ENCODE measurements around the gene CFB. TPM values are rescaled to one million over a fixed set of nuclear protein-coding genes. Genes with fewer than 3 reads are reported as not detected.

CFB gene
- total and polyA plus RNA-seq, 9 of the 15 experiments (the other 6 are each of a cell fraction or from before 2014, with no cell fraction given) = 0.08 to 0.91 (median 0.22) TPM; not detected in 4

DNA sequence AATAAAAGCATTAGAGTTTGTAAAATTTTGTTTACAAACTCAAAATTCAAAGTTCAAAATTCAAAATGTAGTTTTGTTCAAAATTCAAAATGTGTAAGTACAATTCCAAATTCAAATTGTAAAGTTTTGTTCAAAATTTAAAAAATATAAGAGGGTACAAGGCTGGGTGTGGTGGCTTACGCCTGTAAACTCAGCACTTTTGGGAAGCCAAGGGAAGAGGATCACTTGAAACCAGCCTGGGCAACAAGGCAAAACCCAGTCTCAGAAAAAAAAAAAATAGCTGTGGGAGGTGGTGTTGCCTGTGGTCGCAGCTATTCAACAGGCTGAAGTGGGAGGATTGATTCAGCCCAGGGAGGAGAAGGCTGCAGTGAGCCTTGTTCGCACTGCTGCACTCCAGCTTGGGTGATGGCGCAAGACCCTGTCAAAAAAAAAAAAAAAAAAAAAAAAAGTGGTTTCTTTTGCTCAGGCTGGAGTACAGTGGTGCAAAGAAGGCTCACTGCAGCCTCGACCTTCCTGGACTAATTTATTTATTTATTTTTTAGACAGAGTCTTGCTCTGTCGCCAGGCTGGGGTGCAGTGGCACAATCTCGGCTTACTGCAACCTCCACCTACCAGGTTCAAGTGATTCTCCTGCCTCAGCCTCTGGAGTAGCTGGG, 38.6 kb upstream of the CFB start (continued):
- TF ChIP-seq CBX2 (IDR thresholded peaks at IDR 0.05; ENCODE audit: insufficient read depth, low read length, poor library complexity, severe bottlenecking) (no peak), ZNF436 (CRISPR knock-in tag; IDR thresholded peaks at IDR 0.05) (no peak), CBX5 (IDR thresholded peaks at IDR 0.05; ENCODE audit: borderline replicate concordance, low read depth) (no peak), KLF16 (IDR thresholded peaks at IDR 0.05) (peak; percentile 30; the same call in 1 of the 2 replicates), CEBPG (CRISPR knock-in tag; IDR thresholded peaks at IDR 0.05) (peak; percentile 74), CEBPG (tag; conservative IDR thresholded peaks at IDR 0.05 in 1 of 2, IDR thresholded peaks at IDR 0.05 in 1 of 2) (peak; percentile 76 to 77), HDAC6 (IDR thresholded peaks at IDR 0.05; ENCODE audit: low read depth, low read length) (no peak), ZNF324 (CRISPR knock-in tag; IDR thresholded peaks at IDR 0.05) (no peak), ZFX (CRISPR knock-in tag; IDR thresholded peaks at IDR 0.05) (no peak), BACH1 (tag; IDR thresholded peaks at IDR 0.05) (no peak), ZBTB7A (IDR thresholded peaks at IDR 0.05; ENCODE audit: borderline replicate concordance, control insufficient read depth, low read depth, low read length) (0 out of 2 replicates have a peak, but pooled peaks have one; percentile 30), MYBL2 (IDR thresholded peaks at IDR 0.05; ENCODE audit: low read depth) (no peak), MYBL2 (CRISPR knock-in tag; IDR thresholded peaks at IDR 0.05; ENCODE audit: borderline replicate concordance) (no peak), TCF3 (CRISPR knock-in tag; IDR thresholded peaks at IDR 0.05) (no peak), ZNF766 (CRISPR knock-in tag; conservative IDR thresholded peaks at IDR 0.05) (peak; percentile 95), ILK (tag; IDR thresholded peaks at IDR 0.05; ENCODE audit: borderline replicate concordance, low read depth) (no peak), NFYB (IDR thresholded peaks at IDR 0.05; ENCODE audit: extremely low read depth, insufficient read length) (no peak)
- TF ChIP-seq, protein P1, sequence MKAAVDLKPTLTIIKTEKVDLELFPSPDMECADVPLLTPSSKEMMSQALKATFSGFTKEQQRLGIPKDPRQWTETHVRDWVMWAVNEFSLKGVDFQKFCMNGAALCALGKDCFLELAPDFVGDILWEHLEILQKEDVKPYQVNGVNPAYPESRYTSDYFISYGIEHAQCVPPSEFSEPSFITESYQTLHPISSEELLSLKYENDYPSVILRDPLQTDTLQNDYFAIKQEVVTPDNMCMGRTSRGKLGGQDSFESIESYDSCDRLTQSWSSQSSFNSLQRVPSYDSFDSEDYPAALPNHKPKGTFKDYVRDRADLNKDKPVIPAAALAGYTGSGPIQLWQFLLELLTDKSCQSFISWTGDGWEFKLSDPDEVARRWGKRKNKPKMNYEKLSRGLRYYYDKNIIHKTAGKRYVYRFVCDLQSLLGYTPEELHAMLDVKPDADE (conservative IDR thresholded peaks at IDR 0.05; ENCODE audit: control insufficient read depth, low read depth, low read length) = no peak
- TF ChIP-seq, protein P2, sequence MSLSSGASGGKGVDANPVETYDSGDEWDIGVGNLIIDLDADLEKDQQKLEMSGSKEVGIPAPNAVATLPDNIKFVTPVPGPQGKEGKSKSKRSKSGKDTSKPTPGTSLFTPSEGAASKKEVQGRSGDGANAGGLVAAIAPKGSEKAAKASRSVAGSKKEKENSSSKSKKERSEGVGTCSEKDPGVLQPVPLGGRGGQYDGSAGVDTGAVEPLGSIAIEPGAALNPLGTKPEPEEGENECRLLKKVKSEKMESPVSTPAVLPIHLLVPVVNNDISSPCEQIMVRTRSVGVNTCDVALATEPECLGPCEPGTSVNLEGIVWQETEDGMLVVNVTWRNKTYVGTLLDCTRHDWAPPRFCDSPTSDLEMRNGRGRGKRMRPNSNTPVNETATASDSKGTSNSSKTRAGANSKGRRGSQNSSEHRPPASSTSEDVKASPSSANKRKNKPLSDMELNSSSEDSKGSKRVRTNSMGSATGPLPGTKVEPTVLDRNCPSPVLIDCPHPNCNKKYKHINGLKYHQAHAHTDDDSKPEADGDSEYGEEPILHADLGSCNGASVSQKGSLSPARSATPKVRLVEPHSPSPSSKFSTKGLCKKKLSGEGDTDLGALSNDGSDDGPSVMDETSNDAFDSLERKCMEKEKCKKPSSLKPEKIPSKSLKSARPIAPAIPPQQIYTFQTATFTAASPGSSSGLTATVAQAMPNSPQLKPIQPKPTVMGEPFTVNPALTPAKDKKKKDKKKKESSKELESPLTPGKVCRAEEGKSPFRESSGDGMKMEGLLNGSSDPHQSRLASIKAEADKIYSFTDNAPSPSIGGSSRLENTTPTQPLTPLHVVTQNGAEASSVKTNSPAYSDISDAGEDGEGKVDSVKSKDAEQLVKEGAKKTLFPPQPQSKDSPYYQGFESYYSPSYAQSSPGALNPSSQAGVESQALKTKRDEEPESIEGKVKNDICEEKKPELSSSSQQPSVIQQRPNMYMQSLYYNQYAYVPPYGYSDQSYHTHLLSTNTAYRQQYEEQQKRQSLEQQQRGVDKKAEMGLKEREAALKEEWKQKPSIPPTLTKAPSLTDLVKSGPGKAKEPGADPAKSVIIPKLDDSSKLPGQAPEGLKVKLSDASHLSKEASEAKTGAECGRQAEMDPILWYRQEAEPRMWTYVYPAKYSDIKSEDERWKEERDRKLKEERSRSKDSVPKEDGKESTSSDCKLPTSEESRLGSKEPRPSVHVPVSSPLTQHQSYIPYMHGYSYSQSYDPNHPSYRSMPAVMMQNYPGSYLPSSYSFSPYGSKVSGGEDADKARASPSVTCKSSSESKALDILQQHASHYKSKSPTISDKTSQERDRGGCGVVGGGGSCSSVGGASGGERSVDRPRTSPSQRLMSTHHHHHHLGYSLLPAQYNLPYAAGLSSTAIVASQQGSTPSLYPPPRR (CRISPR knock-in tag; IDR thresholded peaks at IDR 0.05; ENCODE audit: borderline replicate concordance) = no peak
